H9 (cell line): ENCODE results near the gene DENND6B. TPM values are rescaled to one million over a fixed set of nuclear protein-coding genes. Genes with fewer than 3 reads are reported as not detected.
A peak's percentile ranks its signal among the peaks of the same experiment; 100 is the strongest.

ENCODE experiments used
- DNase-seq: peaks from one replicate; pipeline ENCODE4 v3.0.0-alpha.2; 2017
- H2AFZ ChIP-seq: one replicate; pipeline ENCODE4 v1.6.1; 2013; ENCODE audit warnings: mild to moderate bottlenecking, low read length, control low read depth, moderate library complexity
- H2AK5ac ChIP-seq: 2 replicates; pipeline ENCODE4 v1.6.1; 2013; ENCODE audit warnings: low read length, control low read depth, mixed read lengths; ENCODE audit not compliant: insufficient read length
- H2BK120ac ChIP-seq: one replicate; pipeline ENCODE4 v1.6.1; 2013; ENCODE audit warnings: low read depth, mild to moderate bottlenecking, low read length, control low read depth, inconsistent platforms; ENCODE audit not compliant: poor library complexity, severe bottlenecking
- H2BK12ac ChIP-seq: 2 replicates; pipeline ENCODE4 v1.6.1; 2013; ENCODE audit warnings: low read length, control low read depth, mixed read lengths, low read depth; ENCODE audit not compliant: insufficient read length
- H2BK15ac ChIP-seq: 2 replicates; pipeline ENCODE4 v1.6.1; 2013; ENCODE audit warnings: low read depth, low read length, control low read depth
- H2BK20ac ChIP-seq: one replicate; pipeline ENCODE4 v1.6.1; 2013; ENCODE audit warnings: low read depth, mild to moderate bottlenecking, low read length, control low read depth, inconsistent platforms; ENCODE audit not compliant: poor library complexity, severe bottlenecking
- H2BK5ac ChIP-seq: 2 replicates; pipeline ENCODE4 v1.6.1; 2013; ENCODE audit warnings: low read length, control low read depth, mixed read lengths; ENCODE audit not compliant: insufficient read length
- H3K14ac ChIP-seq: 2 replicates; pipeline ENCODE4 v1.6.1; 2013; ENCODE audit warnings: low read length, control low read depth; ENCODE audit not compliant: insufficient read depth
- H3K18ac ChIP-seq: 2 replicates; pipeline ENCODE4 v1.6.1; 2013; ENCODE audit warnings: low read depth, mild to moderate bottlenecking, mixed read lengths, low read length, control low read depth; ENCODE audit not compliant: insufficient read length
- H3K23ac ChIP-seq: 2 replicates; pipeline ENCODE4 v1.6.1; 2013; ENCODE audit warnings: low read length, control low read depth, mixed read lengths, low read depth; ENCODE audit not compliant: insufficient read length
- H3K23me2 ChIP-seq: 2 replicates; pipeline ENCODE4 v1.6.1; 2013; ENCODE audit warnings: low read depth, mild to moderate bottlenecking, mixed read lengths, low read length, control low read depth; ENCODE audit not compliant: insufficient read length, poor library complexity, severe bottlenecking
- H3K27ac ChIP-seq: 2 replicates; pipeline ENCODE4 v1.5.1; 2013; ENCODE audit warnings: low read length, control low read depth, mixed read lengths, low read depth; ENCODE audit not compliant: insufficient read length
- H3K27me3 ChIP-seq: 2 replicates; pipeline ENCODE4 v1.6.1; 2013; ENCODE audit warnings: low read length, control low read depth, inconsistent platforms; ENCODE audit not compliant: insufficient read depth
- H3K4ac ChIP-seq: 2 replicates; pipeline ENCODE4 v1.6.1; 2013; ENCODE audit warnings: low read depth, mild to moderate bottlenecking, control low read depth, inconsistent platforms, low read length, moderate library complexity
- H3K4me1 ChIP-seq: 2 replicates; pipeline ENCODE4 v1.6.1; 2013; ENCODE audit warnings: low read length, control low read depth, inconsistent platforms; ENCODE audit not compliant: insufficient read depth
- H3K4me2 ChIP-seq: 2 replicates; pipeline ENCODE4 v1.6.1; 2013; ENCODE audit warnings: low read length, control low read depth, mixed read lengths; ENCODE audit not compliant: insufficient read length, insufficient read depth
- H3K56ac ChIP-seq: 2 replicates; pipeline ENCODE4 v1.6.1; 2013; ENCODE audit warnings: low read depth, mild to moderate bottlenecking, mixed read lengths, low read length, control low read depth; ENCODE audit not compliant: insufficient read length
- H3K79me1 ChIP-seq: 2 replicates; pipeline ENCODE4 v1.6.1; 2013; ENCODE audit warnings: low read depth, mild to moderate bottlenecking, moderate library complexity, low read length, control low read depth, inconsistent platforms; ENCODE audit not compliant: insufficient read depth, poor library complexity, severe bottlenecking
- H3K79me2 ChIP-seq: 2 replicates; pipeline ENCODE4 v1.6.1; 2013; ENCODE audit warnings: low read length, control low read depth, inconsistent platforms; ENCODE audit not compliant: insufficient read depth
- H3K9ac ChIP-seq: 2 replicates; pipeline ENCODE4 v1.6.1; 2013; ENCODE audit warnings: low read length, control low read depth, mixed read lengths; ENCODE audit not compliant: insufficient read length; ENCODE audit errors: extremely low read depth
- H3K9me3 ChIP-seq: one replicate; pipeline ENCODE4 v1.6.1; 2013; ENCODE audit warnings: low read depth, low read length, inconsistent platforms; ENCODE audit not compliant: control insufficient read depth
- H3T11ph ChIP-seq: one replicate; pipeline ENCODE4 v1.6.1; 2013; ENCODE audit warnings: mild to moderate bottlenecking, low read length, control low read depth, inconsistent platforms
- H4K20me1 ChIP-seq: one replicate; pipeline ENCODE4 v1.6.1; 2013; ENCODE audit not compliant: control insufficient read depth, insufficient read length, insufficient read depth
- H4K5ac ChIP-seq: 2 replicates; pipeline ENCODE4 v1.6.1; 2013; ENCODE audit warnings: low read depth, mild to moderate bottlenecking, mixed read lengths, low read length, control low read depth; ENCODE audit not compliant: insufficient read length
- H4K8ac ChIP-seq: replicated peaks from 2 replicates; pipeline ENCODE4 v1.6.1; 2013; ENCODE audit warnings: low read length, control low read depth, mixed read lengths, low read depth; ENCODE audit not compliant: insufficient read length
- H4K91ac ChIP-seq: 2 replicates; pipeline ENCODE4 v1.6.1; 2013; ENCODE audit warnings: low read depth, mild to moderate bottlenecking, moderate library complexity, mixed read lengths, low read length, control low read depth; ENCODE audit not compliant: insufficient read length
- H3K27ac Mint-ChIP-seq, 3 experiments: 2 replicates in 2 of 3; 3 replicates in 1 of 3; pipeline ENCODE4 v1.8.0; 2020 to 2021; ENCODE audit warnings: mixed read lengths in 3 of 3, mild to moderate bottlenecking in 1 of 3, moderate library complexity in 1 of 3
- H3K27me3 Mint-ChIP-seq: 2 replicates; pipeline ENCODE4 v1.8.0; 2021; ENCODE audit warnings: low read depth, mild to moderate bottlenecking, moderate library complexity, mixed read lengths
- H3K36me3 Mint-ChIP-seq, 3 experiments: 2 replicates in 2 of 3; 3 replicates in 1 of 3; pipeline ENCODE4 v1.8.0; 2020 to 2021; ENCODE audit warnings: low read depth in 3 of 3, mixed read lengths in 3 of 3; ENCODE audit not compliant: insufficient read depth in 1 of 3
- H3K4me1 Mint-ChIP-seq, 2 experiments: 2 replicates each; pipeline ENCODE4 v1.8.0; 2020; ENCODE audit warnings: mixed read lengths in 2 of 2
- H3K4me3 Mint-ChIP-seq, 2 experiments: 2 replicates in 1 of 2; 3 replicates in 1 of 2; pipeline ENCODE4 v1.8.0; 2020 to 2021; ENCODE audit warnings: mild to moderate bottlenecking in 2 of 2, mixed read lengths in 2 of 2, moderate library complexity in 1 of 2
- H3K9me3 Mint-ChIP-seq, 2 experiments: 2 replicates in 1 of 2; 3 replicates in 1 of 2; pipeline ENCODE4 v1.8.0; 2020; ENCODE audit warnings: mild to moderate bottlenecking in 2 of 2, mixed read lengths in 2 of 2, moderate library complexity in 1 of 2
- CTCF ChIP-seq: fragments of 200-600 bp; sonication (generic); conservative IDR thresholded peaks from 3 replicates; pipeline ENCODE4 v1.8.0; 2021; ENCODE audit warnings: antibody characterized with exemption, mild to moderate bottlenecking
- WGBS: extraction: QIAGEN DNeasy Blood & Tissue Kit; methylation state at CpG from one replicate; pipeline ENCODE4 v1.1.7; 2013; ENCODE audit warnings: missing lambda C conversion rate, low lambda C conversion rate, mixed read lengths; ENCODE audit not compliant: insufficient read length; ENCODE audit errors: extremely low coverage; 5-methylcytosine and 5-hydroxymethylcytosine counted together
- total RNA-seq: library from RNA; stranded (reverse); gene quantifications from 2 replicates; pipeline ENCODE4 v1.2.1, GENCODE V29; 2021

DENND6B gene
- total RNA-seq, 1 experiment from 2014 or later, result 1.5 TPM

GRCh38 chr22:50260801-50261614 is 65.8 kb downstream of the DENND6B start:
- Mint-ChIP-seq H3K27ac (no peak overlapping the region), H3K27me3 (peaks cover 52% of the 10 kb centered on the region), H3K36me3 (no peaks in the 10 kb centered on the region), H3K4me1 (peaks cover 8 to 12% of the 10 kb centered on the region in 2 experiments), H3K9me3 (no peaks in the 10 kb centered on the region), H3K4me3 (peak overlapping the region; percentile 57 to 68)
- no peak for DNase-seq
- Histone ChIP-seq H2AK5ac (no peak overlapping the region), H2BK12ac (no peak overlapping the region), H3K23ac (no peak overlapping the region), H4K20me1 (no peaks in the 10 kb centered on the region), H4K8ac (no peak overlapping the region), H3K27ac (no peak overlapping the region), H3K14ac (peak overlapping the region; percentile 64; the same call in 1 of the 2 replicates), H2BK15ac (no peak overlapping the region), H2AFZ (no peak overlapping the region), H4K91ac (no peak overlapping the region), H3K9me3 (no peaks in the 10 kb centered on the region), H3K4me1 (no peaks in the 10 kb centered on the region), H2BK5ac (no peak overlapping the region), H3K4me2 (peak overlapping the region; percentile 59), H3K9ac (no peak overlapping the region), H3K79me1 (no peaks in the 10 kb centered on the region), H3K79me2 (no peaks in the 10 kb centered on the region), H3K18ac (no peak overlapping the region), H3K27me3 (no peaks in the 10 kb centered on the region), H2BK20ac (no peak overlapping the region), H3K23me2 (peaks cover 8% of the 10 kb centered on the region), H3T11ph (no peak overlapping the region), H4K5ac (no peak overlapping the region), H3K56ac (no peak overlapping the region), H3K4ac (no peak overlapping the region), H2BK120ac (no peak overlapping the region)
- no peak for TF ChIP-seq CTCF
- no CpG with 5 or more reads among the region's 92 CpGs for WGBS
